Right cardiac atrium (tissue), 5 donors: ENCODE measurements around the gene ZNF445. TPM values are rescaled to one million over a fixed set of nuclear protein-coding genes. Genes with fewer than 3 reads are reported as not detected.
A peak's percentile ranks its signal among the peaks of the same experiment; 100 is the strongest.
"Not testable (repeated sequence)": the region's sequence is repeated elsewhere in the genome, so short reads cannot be mapped to it uniquely, and the experiment has no call there.

ENCODE experiments used
- ATAC-seq, 2 donors: fragments of 200-7000 bp; cut with Tn5 transposase; one replicate each; pipeline versions ENCODE4 v1.8.0 to v1.9.1; 2020; ENCODE audit warnings: moderate library complexity in 2 of 2, mild to moderate bottlenecking in 1 of 2
- DNase-seq, 3 donors: peaks; one replicate each; pipeline ENCODE4 v3.0.0-alpha.2; 2020
- H3K27ac ChIP-seq: one replicate; pipeline ENCODE4 v1.5.1; 2013; ENCODE audit warnings: mild to moderate bottlenecking, low read length, control low read depth, moderate library complexity
- H3K27me3 ChIP-seq: one replicate; pipeline ENCODE4 v1.6.1; 2013; ENCODE audit not compliant: control insufficient read depth, insufficient read depth
- H3K4me1 ChIP-seq: one replicate; pipeline ENCODE4 v1.6.1; 2013; ENCODE audit warnings: low read length; ENCODE audit not compliant: control insufficient read depth, insufficient read depth
- H3K4me3 ChIP-seq: one replicate; pipeline ENCODE4 v1.5.1; 2013; ENCODE audit warnings: low read length, control low read depth
- H3K9me3 ChIP-seq: one replicate; pipeline ENCODE4 v1.6.1; 2013; ENCODE audit warnings: low read length; ENCODE audit not compliant: control insufficient read depth
- WGBS: extraction: QIAGEN DNeasy Blood & Tissue Kit; methylation state at CpG from one replicate; pipeline ENCODE4 v1.1.7; 2013; 5-methylcytosine and 5-hydroxymethylcytosine counted together
- intact Hi-C, 4 donors: fragments of 100-400 bp; cut with DNase I; formaldehyde crosslinking; loops; one replicate each; pipeline versions ENCODE4 v1.11.0 to v1.14.0; 2022 to 2023
- polyA plus RNA-seq: library from polyadenylated mRNA; stranded (reverse); fragments of 200-250 nt; gene quantifications from one replicate; pipeline ENCODE4 v1.2.3, GENCODE V29; 2013
- total RNA-seq, 4 donors: library from RNA; stranded (reverse); fragmentation: NEBNext Ultra II Directional; extraction: Animal tissue kit (Norgen Biotek cat#: 25700); gene quantifications; one replicate each; pipeline ENCODE4 v1.2.1, GENCODE V29; 2021
- donor health status: healthy with polysubstance abuse.
- donor health status: DM: no; HTN: yes; CAD: no.
- donor health status: DM: no; HTN: no; CAD: no.
- donor health status: DM: no; HTN: yes; CAD: no; lungs with severe emphysema.
- donor health status: DM: yes; HTN: yes; CAD: no.

The ZNF445 gene
- total and polyA plus RNA-seq, 5 donors, result 5.7 to 15.6 (median 14.5) TPM

DNA sequence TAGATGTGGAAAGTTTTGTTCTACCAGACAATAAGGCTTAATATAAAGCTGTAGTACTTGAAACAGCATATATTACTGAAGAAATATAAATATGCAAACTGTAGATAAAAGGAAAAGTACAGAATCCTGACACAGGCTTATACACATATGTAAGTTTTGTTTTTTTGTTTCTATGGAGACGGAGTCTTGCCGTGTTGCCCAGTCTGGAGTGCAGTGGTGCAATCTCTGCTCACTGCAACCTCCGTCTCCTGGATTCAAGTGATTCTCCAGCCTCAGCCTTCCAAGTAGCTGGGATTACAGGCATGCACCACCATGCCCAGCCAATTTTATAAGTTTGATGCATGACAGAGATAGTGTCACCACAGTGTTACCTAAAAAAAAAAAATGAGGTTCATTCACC is 29.1 kb upstream of the ZNF445 start:
- DNase-seq, result no peak
- WGBS, result 88% methylated on average over 3 of the region's 3 CpGs
- H3K9me3 ChIP-seq, result no peaks in the 10 kb centered on the region
- no peak overlapping the region for H3K4me3 ChIP-seq
- peaks cover 7% of the 10 kb centered on the region for H3K4me1 ChIP-seq
- no peaks in the 10 kb centered on the region for H3K27me3 ChIP-seq
- no peak overlapping the region for H3K27ac ChIP-seq
- intact Hi-C loops, result no loop called here
- no peak for ATAC-seq

DNA sequence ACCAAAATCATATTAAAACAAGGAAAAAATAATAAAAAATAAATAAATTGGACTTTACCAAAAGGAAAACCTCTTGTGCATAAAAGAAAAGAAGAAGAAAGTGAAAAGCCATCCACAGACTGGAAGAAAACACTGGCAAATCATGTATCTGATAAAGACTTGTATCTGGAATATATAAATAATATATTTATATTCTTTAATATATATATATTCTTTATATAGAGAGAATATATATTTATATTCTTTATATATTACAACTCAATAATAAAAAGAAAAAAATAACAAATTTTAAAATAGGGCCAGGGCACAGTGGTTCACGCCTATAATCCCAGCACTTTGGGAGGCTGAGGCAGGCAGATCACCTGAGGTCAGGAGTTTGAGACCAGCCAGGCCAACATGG is 27.1 kb upstream of the ZNF445 start:
- no peak overlapping the region for H3K27ac ChIP-seq
- H3K4me1 ChIP-seq, result peaks cover 6% of the 10 kb centered on the region
- DNase-seq (no peak), ATAC-seq (no peak)
- intact Hi-C loops, result no loop called here
- WGBS, result 94% methylated on average over 1 of the region's 1 CpG
- no peaks in the 10 kb centered on the region for H3K9me3 ChIP-seq
- no peaks in the 10 kb centered on the region for H3K27me3 ChIP-seq
- H3K4me3 ChIP-seq, result no peak overlapping the region

DNA sequence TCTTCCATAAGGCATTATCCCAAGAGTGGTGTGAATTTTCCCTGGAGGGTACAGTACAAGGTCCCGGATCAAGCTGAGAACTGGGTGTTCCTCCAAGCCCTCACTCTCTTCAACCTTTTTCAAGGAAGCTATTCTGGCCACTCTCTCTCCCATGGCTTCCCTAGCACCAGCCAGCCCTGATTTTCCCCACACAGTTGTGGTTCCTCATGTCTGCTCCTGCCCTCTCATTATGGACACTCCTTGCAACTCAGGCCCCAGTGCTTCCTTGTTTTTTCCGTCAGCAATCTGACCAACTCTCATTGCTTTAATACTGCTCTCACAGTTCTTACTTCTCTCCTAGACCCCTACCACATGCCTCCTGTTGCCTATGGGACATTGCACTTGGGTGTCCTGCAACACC is 25.7 kb upstream of the ZNF445 start:
- DNase-seq, H3K4me3 ChIP-seq, H3K9me3 ChIP-seq, H3K4me1 ChIP-seq, H3K27ac ChIP-seq, H3K27me3 ChIP-seq, intact Hi-C loops: not testable (repeated sequence)
- WGBS, result 91% methylated on average over 2 of the region's 2 CpGs
- ATAC-seq, result peak in 1 of 2 donors; percentile 29

DNA sequence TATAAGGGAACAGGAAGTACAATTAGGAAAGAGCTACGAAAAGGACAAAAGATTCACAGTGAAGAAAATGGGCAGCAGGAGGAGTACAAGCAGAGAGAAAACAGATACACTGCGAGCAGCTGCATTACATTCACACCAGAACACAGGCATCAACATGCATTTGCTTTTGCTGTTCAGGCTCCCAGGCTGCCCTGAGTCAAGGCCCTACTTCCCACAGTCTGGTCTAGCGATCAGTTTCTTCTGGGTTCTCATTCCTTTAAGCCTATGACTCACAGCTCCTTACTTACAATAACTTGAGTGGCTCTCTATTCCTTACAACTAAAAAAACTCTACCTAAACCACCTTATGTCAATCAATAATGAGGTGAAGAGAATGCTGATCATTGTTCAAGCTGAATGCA is 24.5 kb upstream of the ZNF445 start:
- no peak overlapping the region for H3K27ac ChIP-seq
- intact Hi-C loops, result no loop called here
- H3K4me3 ChIP-seq, result no peak overlapping the region
- DNase-seq, result no peak
- no peak for ATAC-seq
- 91% methylated on average over 3 of the region's 3 CpGs for WGBS
- H3K4me1 ChIP-seq, result peaks cover 2% of the 10 kb centered on the region
- H3K27me3 ChIP-seq, result no peaks in the 10 kb centered on the region
- H3K9me3 ChIP-seq, result no peaks in the 10 kb centered on the region

DNA sequence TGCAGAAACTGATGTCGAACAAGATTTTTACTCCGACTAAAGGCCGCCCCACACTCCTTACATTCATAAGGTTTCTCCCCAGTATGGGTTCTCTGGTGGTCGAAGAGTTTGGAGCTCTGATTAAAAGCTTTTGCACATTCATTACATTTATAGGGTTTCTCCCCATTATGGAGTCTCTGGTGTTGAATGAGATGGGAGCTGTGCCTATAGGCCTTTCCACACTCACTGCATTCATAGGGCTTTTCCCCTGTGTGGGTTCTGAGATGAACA is 22.4 kb upstream of the ZNF445 start:
- H3K9me3 ChIP-seq, ATAC-seq, intact Hi-C loops, H3K27ac ChIP-seq, H3K27me3 ChIP-seq, H3K4me1 ChIP-seq, DNase-seq, H3K4me3 ChIP-seq: not testable (repeated sequence)
- WGBS, result 98% methylated on average over 4 of the region's 4 CpGs

DNA sequence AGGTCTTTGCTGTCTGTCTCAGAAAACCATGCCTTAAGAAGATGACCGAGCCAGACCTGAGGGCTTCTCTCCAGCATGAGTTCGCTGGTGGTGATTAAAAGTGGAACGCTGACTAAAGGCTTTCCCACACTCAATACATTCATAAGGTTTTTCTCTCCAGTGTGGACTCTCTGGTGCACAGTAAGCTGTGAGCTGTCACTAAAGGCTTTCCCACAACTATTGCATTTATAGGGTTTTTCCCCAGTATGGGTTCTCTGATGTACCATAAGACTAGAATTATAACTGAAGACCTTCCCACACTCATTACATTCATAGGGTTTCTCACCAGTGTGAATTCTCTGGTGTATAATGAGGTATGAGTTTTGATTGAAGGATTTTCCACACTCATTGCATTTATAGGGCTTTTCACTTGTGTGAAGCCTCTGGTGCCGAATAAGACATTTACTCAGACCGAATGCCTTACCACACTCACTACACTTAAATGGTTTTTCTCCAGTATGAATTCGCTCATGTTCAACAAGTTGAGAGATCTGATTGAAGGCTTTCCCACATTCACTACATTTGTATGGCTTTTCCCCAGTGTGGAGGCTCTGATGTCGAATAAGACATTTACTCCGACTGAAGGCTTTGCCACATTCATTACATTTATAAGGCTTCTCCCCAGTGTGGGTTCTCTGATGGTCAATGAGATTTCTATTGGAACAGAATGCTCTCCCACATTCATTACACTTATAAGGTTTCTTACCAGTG is 21.9 kb upstream of the ZNF445 start:
- H3K4me3 ChIP-seq, result no peak overlapping the region
- DNase-seq, result no peak
- peaks cover 2% of the 10 kb centered on the region for H3K4me1 ChIP-seq
- H3K27me3 ChIP-seq, result no peaks in the 10 kb centered on the region
- intact Hi-C loops, result no loop called here
- H3K9me3 ChIP-seq, result no peaks in the 10 kb centered on the region
- over 99% methylated on average over 8 of the region's 8 CpGs for WGBS
- ATAC-seq, result no peak
- H3K27ac ChIP-seq, result no peak overlapping the region

DNA sequence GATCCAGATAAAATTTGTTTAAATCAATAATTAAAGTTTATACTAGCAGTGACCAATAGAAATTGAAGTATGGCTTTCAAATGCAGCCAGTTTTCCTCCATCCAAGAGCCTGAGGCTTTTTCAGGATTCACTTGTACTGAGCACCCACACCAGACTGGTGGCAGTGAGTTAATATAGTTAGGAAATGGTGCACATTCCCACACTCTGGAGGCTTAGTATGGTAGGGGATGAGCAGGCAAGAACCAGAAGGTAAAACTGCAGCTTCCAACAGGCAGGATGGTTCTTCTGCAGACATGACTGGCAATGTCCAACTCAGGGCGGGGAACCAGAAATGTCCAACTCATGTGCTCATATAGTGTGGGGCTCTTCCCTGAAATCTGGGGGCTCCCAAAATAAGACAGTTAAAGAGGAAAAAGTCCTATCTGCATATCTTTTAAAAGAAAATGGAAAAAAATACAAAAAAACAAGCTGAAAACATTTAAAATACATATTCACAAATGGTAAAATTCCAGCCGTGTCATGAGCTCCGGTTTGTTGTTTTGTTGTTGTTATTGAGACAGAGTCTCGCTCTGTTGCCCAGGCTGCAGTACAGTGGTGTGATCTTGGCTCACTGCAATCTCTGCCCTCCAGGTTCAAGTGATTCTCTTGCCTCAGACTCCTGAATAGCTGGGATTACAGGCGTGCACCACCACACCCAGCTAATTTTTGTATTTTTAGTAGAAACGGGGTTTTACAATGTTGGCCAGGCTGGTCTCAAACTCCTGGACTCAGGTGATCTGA is 18.4 kb upstream of the ZNF445 start:
- Histone ChIP-seq H3K4me1 (no peaks in the 10 kb centered on the region), H3K4me3 (no peak overlapping the region), H3K27me3 (no peaks in the 10 kb centered on the region), H3K27ac (no peak overlapping the region), H3K9me3 (no peaks in the 10 kb centered on the region)
- intact Hi-C loops, result no loop called here
- ATAC-seq (no peak), DNase-seq (no peak)
- 98% methylated on average over 6 of the region's 6 CpGs for WGBS

DNA sequence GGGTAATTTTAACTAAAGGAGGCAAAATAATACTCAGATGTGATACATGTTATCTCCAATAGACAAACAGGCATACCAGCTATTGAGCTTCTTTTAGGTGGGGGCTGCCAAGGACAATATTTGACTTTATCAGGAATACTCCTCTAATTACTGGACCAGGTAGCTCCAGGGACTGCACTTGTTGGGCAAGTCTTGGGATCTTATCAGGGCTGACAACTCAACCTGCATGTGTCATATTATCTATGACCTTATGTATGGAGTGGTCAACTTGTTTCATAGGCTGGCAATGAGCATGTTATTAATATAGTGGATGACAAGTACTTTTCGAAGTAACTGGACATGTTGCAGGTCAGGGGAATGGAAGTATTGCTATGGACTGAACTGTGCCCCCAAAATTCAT is 15.0 kb upstream of the ZNF445 start:
- Histone ChIP-seq H3K27ac (no peak overlapping the region), H3K27me3 (no peaks in the 10 kb centered on the region), H3K4me3 (no peak overlapping the region), H3K9me3 (no peaks in the 10 kb centered on the region), H3K4me1 (no peaks in the 10 kb centered on the region)
- ATAC-seq (no peak), DNase-seq (no peak)
- intact Hi-C loops, result no loop called here
- WGBS, result 99% methylated on average over 1 of the region's 1 CpG

DNA sequence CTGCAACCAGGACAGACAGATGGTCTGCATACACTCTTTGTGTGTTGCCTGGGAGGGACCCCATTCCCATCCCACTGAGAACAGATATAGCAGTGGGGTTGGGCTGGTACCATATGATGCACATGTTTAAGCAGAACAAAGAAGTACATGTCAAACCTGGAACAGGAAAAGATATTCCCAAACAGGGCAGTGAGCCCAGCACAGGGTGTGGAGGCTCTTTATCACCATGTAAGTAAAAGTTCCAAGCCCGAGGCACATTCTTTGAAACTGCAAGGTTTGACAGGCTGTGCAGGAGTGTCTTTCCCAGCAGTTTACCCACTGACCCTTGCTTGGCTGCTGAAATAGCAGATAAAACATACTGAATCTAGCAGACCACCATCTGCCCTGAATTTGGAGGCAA is 5.3 kb upstream of the ZNF445 start:
- no peak overlapping the region for H3K4me3 ChIP-seq
- intact Hi-C loops, result no loop called here
- no peak overlapping the region for H3K27ac ChIP-seq
- ATAC-seq (peak; percentile 36 to 79), DNase-seq (no peak)
- no peaks in the 10 kb centered on the region for H3K9me3 ChIP-seq
- H3K27me3 ChIP-seq, result no peaks in the 10 kb centered on the region
- whole genome bisulfite sequencing, result 32% methylated on average over 1 of the region's 1 CpG
- H3K4me1 ChIP-seq, result no peaks in the 10 kb centered on the region

DNA sequence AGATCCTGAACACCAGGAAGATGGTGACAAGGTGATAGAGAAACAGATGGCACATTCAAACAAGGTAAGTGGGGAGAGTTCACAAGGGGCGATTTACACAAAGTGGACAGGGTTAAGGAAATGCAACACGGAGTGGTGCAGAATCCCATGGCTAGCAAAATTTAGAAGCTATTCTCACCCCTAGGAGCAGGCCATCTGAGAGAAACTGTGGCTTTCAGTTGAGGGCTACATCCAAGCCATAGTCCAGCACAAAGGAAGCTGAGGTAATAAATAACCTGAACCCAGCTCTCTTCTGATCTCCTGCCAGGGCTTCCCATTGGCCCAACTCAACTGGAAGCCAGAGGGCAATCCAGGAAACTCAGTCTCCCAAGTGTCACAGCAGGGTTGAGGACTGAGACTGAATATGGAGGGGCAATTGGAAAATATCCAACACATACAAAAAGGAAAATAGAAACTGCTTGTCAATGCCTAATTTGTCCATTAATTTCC is 1.2 kb upstream of the ZNF445 start:
- WGBS, result 87% methylated on average over 2 of the region's 2 CpGs
- Histone ChIP-seq H3K27me3 (no peaks in the 10 kb centered on the region), H3K4me3 (no peak overlapping the region), H3K4me1 (no peaks in the 10 kb centered on the region), H3K9me3 (no peaks in the 10 kb centered on the region), H3K27ac (no peak overlapping the region)
- intact Hi-C loops, result loop anchor here in 1 of 4 donors (10.0 kb wide), 1 partner anchor 154 kb away; no protein-coding TSS in a partner anchor
- ATAC-seq, result no peak
- no peak for DNase-seq

DNA sequence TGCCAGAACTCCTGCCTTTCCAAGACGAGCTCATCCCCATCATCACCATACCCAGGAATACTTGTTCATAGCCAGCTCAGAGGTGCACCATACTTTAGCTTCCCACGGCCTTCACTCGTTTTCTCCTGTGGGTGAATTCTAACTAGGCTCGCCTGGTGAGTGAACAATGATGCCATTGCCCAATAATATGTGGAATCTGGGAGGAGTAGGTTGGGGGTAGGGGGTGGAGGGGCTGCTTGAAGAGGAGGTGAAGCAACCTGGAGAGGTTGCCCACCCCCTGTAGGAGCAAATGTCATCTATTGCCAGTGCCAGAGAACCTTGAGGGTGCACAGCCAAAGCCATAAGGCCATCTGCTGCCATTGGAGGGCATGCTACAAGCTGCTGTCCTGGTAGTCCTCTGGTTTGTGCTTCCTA is 592 bp upstream of the ZNF445 start:
- no peaks in the 10 kb centered on the region for H3K9me3 ChIP-seq
- 58% methylated on average over 4 of the region's 4 CpGs for WGBS
- no peaks in the 10 kb centered on the region for H3K27me3 ChIP-seq
- peak overlapping the region; percentile 99 for H3K4me3 ChIP-seq
- intact Hi-C loops, result loop anchor here in 1 of 4 donors (10.0 kb wide), 1 partner anchor 153 kb away; no protein-coding TSS in a partner anchor
- no peak overlapping the region for H3K27ac ChIP-seq
- H3K4me1 ChIP-seq, result no peaks in the 10 kb centered on the region
- DNase-seq, result no peak
- ATAC-seq, result no peak
